Trophoblast cell (in vitro differentiated cells and primary cell): ENCODE data around the gene PLEKHM2.

Experiments used
- DNase-seq, 2 donors: peaks; one replicate each; pipeline ENCODE4 v3.0.0-alpha.2; 2016
- H2AFZ ChIP-seq: 2 replicates; pipeline ENCODE4 v1.6.1; 2013; ENCODE audit warnings: low read length, moderate library complexity, mild to moderate bottlenecking; ENCODE audit not compliant: insufficient read depth, poor library complexity
- H2AK5ac ChIP-seq: 2 replicates; pipeline ENCODE4 v1.6.1; 2013; ENCODE audit warnings: mild to moderate bottlenecking, low read length
- H2BK120ac ChIP-seq: 2 replicates; pipeline ENCODE4 v1.6.1; 2013; ENCODE audit warnings: low read length, mild to moderate bottlenecking, moderate library complexity; ENCODE audit not compliant: insufficient read depth, poor library complexity
- H2BK12ac ChIP-seq: 2 replicates; pipeline ENCODE4 v1.6.1; 2013; ENCODE audit warnings: mild to moderate bottlenecking, low read length, moderate library complexity
- H2BK5ac ChIP-seq: 2 replicates; pipeline ENCODE4 v1.6.1; 2013; ENCODE audit warnings: low read length, low read depth, moderate library complexity, mild to moderate bottlenecking; ENCODE audit not compliant: poor library complexity
- H3K14ac ChIP-seq: 2 replicates; pipeline ENCODE4 v1.6.1; 2013; ENCODE audit warnings: mild to moderate bottlenecking, low read length
- H3K18ac ChIP-seq: 2 replicates; pipeline ENCODE4 v1.6.1; 2013; ENCODE audit warnings: mild to moderate bottlenecking, low read length
- H3K23ac ChIP-seq: 2 replicates; pipeline ENCODE4 v1.6.1; 2013; ENCODE audit warnings: low read length
- H3K27ac ChIP-seq: 2 replicates; pipeline ENCODE4 v1.5.1; 2013; ENCODE audit warnings: low read depth, mild to moderate bottlenecking, inconsistent platforms, low read length, moderate library complexity
- H3K27me3 ChIP-seq: 2 replicates; pipeline ENCODE4 v1.6.1; 2013; ENCODE audit warnings: inconsistent platforms, mild to moderate bottlenecking, low read length, moderate library complexity; ENCODE audit not compliant: insufficient read depth
- H3K36me3 ChIP-seq, 2 experiments: 1 replicate in 1 of 2; 2 replicates in 1 of 2; pipeline ENCODE4 v1.6.1; 2013; ENCODE audit warnings: low read length in 2 of 2, mild to moderate bottlenecking in 2 of 2, moderate library complexity in 1 of 2; ENCODE audit not compliant: insufficient read depth in 2 of 2, control insufficient read depth in 1 of 2
- H3K4ac ChIP-seq: 2 replicates; pipeline ENCODE4 v1.6.1; 2013; ENCODE audit warnings: low read depth, mild to moderate bottlenecking, low read length, moderate library complexity
- H3K4me1 ChIP-seq, 2 experiments: 1 replicate in 1 of 2; 2 replicates in 1 of 2; pipeline ENCODE4 v1.6.1; 2013; ENCODE audit warnings: low read length in 2 of 2, mild to moderate bottlenecking in 2 of 2, moderate library complexity in 1 of 2; ENCODE audit not compliant: insufficient read depth in 2 of 2, control insufficient read depth in 1 of 2
- H3K4me2 ChIP-seq: 2 replicates; pipeline ENCODE4 v1.6.1; 2013; ENCODE audit warnings: inconsistent platforms, mild to moderate bottlenecking, low read length, moderate library complexity
- H3K4me3 ChIP-seq: 2 replicates; pipeline ENCODE4 v1.5.1; 2013; ENCODE audit warnings: mild to moderate bottlenecking, low read depth, low read length, inconsistent platforms
- H3K79me1 ChIP-seq: one replicate; pipeline ENCODE4 v1.6.1; 2013; ENCODE audit warnings: low read length
- H3K79me2 ChIP-seq: 2 replicates; pipeline ENCODE4 v1.6.1; 2013; ENCODE audit warnings: low read length, mild to moderate bottlenecking; ENCODE audit not compliant: control insufficient read depth, insufficient read depth, poor library complexity
- H3K9ac ChIP-seq: 2 replicates; pipeline ENCODE4 v1.6.1; 2013; ENCODE audit warnings: mild to moderate bottlenecking, low read length
- H3K9me3 ChIP-seq: 2 replicates; pipeline ENCODE4 v1.6.1; 2013; ENCODE audit warnings: low read depth, mild to moderate bottlenecking, control low read depth, inconsistent platforms, low read length; ENCODE audit not compliant: insufficient read depth
- H4K12ac ChIP-seq: 2 replicates; pipeline ENCODE4 v1.6.1; 2013; ENCODE audit warnings: low read depth, mild to moderate bottlenecking, low read length, moderate library complexity
- H4K8ac ChIP-seq: 2 replicates; pipeline ENCODE4 v1.6.1; 2013; ENCODE audit warnings: low read depth, mild to moderate bottlenecking, low read length, moderate library complexity
- H4K91ac ChIP-seq: one replicate; pipeline ENCODE4 v1.6.1; 2013; ENCODE audit warnings: low read depth, mild to moderate bottlenecking, low read length, moderate library complexity
- WGBS: extraction: QIAGEN DNeasy Blood & Tissue Kit; methylation state at CpG from one replicate; pipeline ENCODE4 v1.1.7; 2013; ENCODE audit warnings: missing lambda C conversion rate; ENCODE audit not compliant: insufficient read length, insufficient coverage; ENCODE audit errors: extremely low coverage; 5-methylcytosine and 5-hydroxymethylcytosine counted together

Gene PLEKHM2

DNA sequence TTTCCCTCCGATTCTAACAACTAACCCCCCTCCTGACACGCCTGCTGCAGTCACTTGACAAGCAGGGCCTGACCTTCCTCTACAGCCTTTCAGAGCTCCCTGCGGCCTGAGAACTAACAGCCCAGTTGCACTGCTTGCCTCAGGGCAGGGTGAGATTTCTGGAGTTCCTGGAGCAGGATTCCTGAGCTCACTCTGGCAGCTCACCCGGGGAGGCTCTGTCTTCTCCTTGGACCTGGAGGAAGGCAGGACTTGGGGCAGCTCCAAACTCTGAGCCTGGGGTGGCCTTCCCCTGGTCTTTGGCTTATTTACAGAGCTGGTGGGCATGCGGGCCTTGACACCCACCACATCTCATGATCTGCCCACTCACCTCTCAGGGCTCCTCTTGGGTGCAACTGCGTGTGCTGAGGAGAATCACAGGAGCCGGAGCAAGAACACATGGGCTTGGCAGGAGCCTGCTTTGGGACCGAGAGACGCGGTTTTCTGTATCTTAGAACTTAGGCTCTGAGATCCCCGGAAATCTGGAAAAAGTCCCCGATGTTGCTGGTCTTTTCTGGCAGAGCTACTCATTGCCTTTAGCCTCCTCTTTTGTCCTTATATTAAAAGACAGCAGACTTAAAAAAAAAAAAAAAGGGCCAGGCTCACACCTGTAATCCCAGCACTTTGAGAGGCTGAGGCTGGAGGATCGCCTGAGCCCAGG, 38.9 kb downstream of the PLEKHM2 start:
- Histone ChIP-seq H3K27me3 (no peaks in the 10 kb centered on the region), H4K8ac (no peak overlapping the region), H3K9me3 (no peaks in the 10 kb centered on the region), H3K18ac (peak overlapping the region; percentile 9), H2AFZ (no peak overlapping the region), H3K4me2 (no peak overlapping the region), H3K79me2 (no peaks in the 10 kb centered on the region), H2BK5ac (no peak overlapping the region), H3K4me3 (no peak overlapping the region), H2BK120ac (no peak overlapping the region), H3K79me1 (peaks cover 7% of the 10 kb centered on the region), H2AK5ac (no peak overlapping the region), H3K4ac (no peak overlapping the region), H2BK12ac (no peak overlapping the region), H3K27ac (peak overlapping the region; percentile 11), H4K12ac (no peak overlapping the region), H4K91ac (no peak overlapping the region), H3K4me1 (peaks cover 40 to 52% of the 10 kb centered on the region in 2 experiments), H3K9ac (no peak overlapping the region), H3K36me3 (peaks cover 34 to 42% of the 10 kb centered on the region in 2 experiments), H3K14ac (no peak overlapping the region), H3K23ac (no peak overlapping the region)
- no CpG with 5 or more reads among the region's 13 CpGs for WGBS
- DNase-seq = peak; percentile 99

DNA sequence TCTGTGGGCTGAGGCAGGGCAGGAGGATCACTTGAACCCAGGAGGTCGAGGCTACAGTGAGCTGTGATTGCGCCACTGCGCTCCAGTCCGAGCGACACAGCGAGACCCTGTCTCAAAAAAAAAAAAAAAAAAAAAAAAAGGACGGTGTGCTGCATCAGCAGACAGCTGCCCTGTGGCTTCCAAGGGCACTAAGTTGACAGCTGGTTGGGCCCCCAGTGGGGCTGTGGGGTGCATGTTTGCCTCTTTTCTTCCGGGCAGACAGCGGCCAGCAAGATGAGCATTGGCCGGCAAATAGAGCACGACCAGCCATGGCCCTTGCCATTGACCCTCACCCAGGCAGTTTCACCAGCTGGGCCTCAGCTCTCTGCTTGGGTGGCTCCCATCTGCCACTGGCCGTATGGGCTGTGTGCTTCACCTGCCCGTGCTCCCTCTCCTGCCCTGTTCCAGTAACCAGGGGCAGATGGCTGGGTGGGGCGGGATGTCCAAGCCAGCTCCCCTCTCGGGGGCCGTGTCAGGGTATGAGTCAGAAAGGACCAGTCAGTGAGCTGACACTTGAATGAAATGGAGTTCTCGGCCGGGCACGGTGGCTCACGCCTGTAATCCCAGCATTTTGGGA, 39.6 kb downstream of the PLEKHM2 start:
- Histone ChIP-seq H3K27ac (no peak overlapping the region), H3K9ac (no peak overlapping the region), H3K4me3 (no peak overlapping the region), H3K79me2 (no peaks in the 10 kb centered on the region), H3K27me3 (no peaks in the 10 kb centered on the region), H3K23ac (no peak overlapping the region), H4K12ac (no peak overlapping the region), H3K4ac (no peak overlapping the region), H4K91ac (no peak overlapping the region), H2BK12ac (peak overlapping the region; percentile 47), H3K79me1 (peaks cover 7% of the 10 kb centered on the region), H3K4me2 (peak overlapping the region; percentile 6), H3K36me3 (peaks cover 37 to 44% of the 10 kb centered on the region in 2 experiments), H2AK5ac (peak overlapping the region; percentile 4), H3K14ac (no peak overlapping the region), H3K9me3 (no peaks in the 10 kb centered on the region), H3K18ac (no peak overlapping the region), H2AFZ (no peak overlapping the region), H2BK120ac (no peak overlapping the region), H4K8ac (no peak overlapping the region), H2BK5ac (no peak overlapping the region), H3K4me1 (peaks cover 40 to 52% of the 10 kb centered on the region in 2 experiments)
- DNase-seq = peak; percentile 76 to 83
- WGBS = no CpG with 5 or more reads among the region's 20 CpGs

DNA sequence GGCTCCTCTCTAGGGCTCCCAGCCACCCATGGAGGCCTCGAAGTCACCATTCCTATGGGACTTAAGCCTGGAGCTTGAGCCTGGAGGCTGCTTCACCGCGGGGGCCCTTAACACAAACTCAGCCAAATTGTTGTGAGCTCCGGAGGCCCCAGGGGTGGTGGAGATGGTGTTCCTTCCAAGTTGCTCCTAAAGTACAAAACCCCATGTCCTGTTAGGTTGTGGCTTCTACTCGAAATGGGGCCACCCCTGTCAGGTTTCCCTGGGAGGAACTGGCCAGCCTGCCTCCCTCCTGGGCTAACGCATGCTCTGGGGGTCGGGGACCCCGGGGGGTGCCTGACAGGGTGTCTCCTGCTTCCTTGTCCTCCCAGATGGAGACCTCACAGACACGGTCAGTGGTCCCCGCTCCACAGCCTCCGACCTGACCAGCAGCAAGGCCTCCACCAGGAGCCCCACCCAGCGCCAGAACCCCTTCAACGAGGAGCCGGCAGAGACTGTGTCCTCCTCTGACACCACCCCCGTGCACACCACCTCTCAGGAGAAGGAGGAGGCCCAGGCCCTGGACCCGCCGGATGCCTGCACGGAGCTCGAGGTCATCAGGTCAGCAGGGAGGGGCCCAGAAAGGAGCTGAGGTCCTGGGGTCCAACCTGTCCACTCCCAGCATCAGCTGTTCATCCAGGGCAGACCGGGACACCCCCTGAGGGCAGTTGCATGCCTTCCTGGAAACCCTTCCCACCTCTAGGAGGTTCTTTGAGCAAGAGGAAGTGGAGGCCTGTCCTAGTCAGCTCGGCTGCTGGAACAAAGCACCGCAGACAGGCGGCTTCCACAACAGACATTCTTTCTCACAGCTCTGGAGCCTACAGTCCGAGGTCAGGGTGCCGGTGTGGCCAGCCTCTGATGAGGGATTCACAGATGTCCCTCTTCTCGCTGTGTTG, 41.1 kb downstream of the PLEKHM2 start:
- Histone ChIP-seq H3K9ac (no peak overlapping the region), H3K27ac (peak overlapping the region; percentile 18), H2AFZ (no peak overlapping the region), H4K12ac (no peak overlapping the region), H2BK5ac (no peak overlapping the region), H3K4ac (no peak overlapping the region), H3K14ac (no peak overlapping the region), H3K9me3 (no peaks in the 10 kb centered on the region), H3K36me3 (peaks cover 43 to 46% of the 10 kb centered on the region in 2 experiments), H3K4me2 (no peak overlapping the region), H2AK5ac (no peak overlapping the region), H3K79me1 (peaks cover 7% of the 10 kb centered on the region), H3K4me1 (peaks cover 40 to 46% of the 10 kb centered on the region in 2 experiments), H2BK12ac (no peak overlapping the region), H3K79me2 (no peaks in the 10 kb centered on the region), H3K4me3 (no peak overlapping the region), H3K27me3 (no peaks in the 10 kb centered on the region), H3K18ac (no peak overlapping the region), H2BK120ac (no peak overlapping the region), H3K23ac (no peak overlapping the region), H4K8ac (no peak overlapping the region), H4K91ac (no peak overlapping the region)
- WGBS = no CpG with 5 or more reads among the region's 26 CpGs
- DNase-seq = peak; percentile 84 to 87

DNA sequence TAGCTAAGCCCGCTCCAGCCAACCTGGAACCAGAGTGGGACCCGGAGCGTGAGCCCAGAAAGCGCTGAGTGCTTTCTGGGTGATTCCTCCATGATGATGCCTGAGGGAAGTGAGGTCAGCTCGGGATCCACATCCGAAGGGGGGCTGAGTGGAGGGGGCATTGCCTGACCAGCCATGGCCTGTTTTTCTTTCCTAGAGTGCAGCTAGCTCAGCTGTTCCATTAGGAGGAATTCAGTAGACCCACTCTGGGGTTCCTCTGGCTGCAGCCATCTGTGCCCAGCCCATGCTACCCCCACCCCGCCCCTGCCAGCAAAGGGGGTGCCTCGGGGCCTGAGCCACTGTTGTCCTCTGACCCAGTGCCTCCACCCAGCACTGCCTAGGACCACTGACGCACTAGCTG, 42.4 kb downstream of the PLEKHM2 start:
- no peak overlapping the region for H3K27ac ChIP-seq
- H2BK5ac ChIP-seq = no peak overlapping the region
- no peak overlapping the region for H2BK120ac ChIP-seq
- no peak overlapping the region for H3K23ac ChIP-seq
- H3K9me3 ChIP-seq = no peaks in the 10 kb centered on the region
- no CpG with 5 or more reads among the region's 9 CpGs for WGBS
- no peak overlapping the region for H4K12ac ChIP-seq
- H3K4ac ChIP-seq = no peak overlapping the region
- no peak overlapping the region for H3K14ac ChIP-seq
- no peak overlapping the region for H2AFZ ChIP-seq
- peaks cover 35 to 39% of the 10 kb centered on the region in 2 experiments for H3K4me1 ChIP-seq
- no peaks in the 10 kb centered on the region for H3K79me2 ChIP-seq
- H3K36me3 ChIP-seq = peaks cover 50 to 51% of the 10 kb centered on the region in 2 experiments
- no peaks in the 10 kb centered on the region for H3K27me3 ChIP-seq
- no peak overlapping the region for H3K4me3 ChIP-seq
- no peak overlapping the region for H3K18ac ChIP-seq
- no peak overlapping the region for H4K8ac ChIP-seq
- no peak overlapping the region for H2BK12ac ChIP-seq
- H2AK5ac ChIP-seq = no peak overlapping the region
- no peak overlapping the region for H3K4me2 ChIP-seq
- H4K91ac ChIP-seq = no peak overlapping the region
- no peak for DNase-seq
- no peak overlapping the region for H3K9ac ChIP-seq
- peaks cover 7% of the 10 kb centered on the region for H3K79me1 ChIP-seq
